Endothelial cell of umbilical vein (primary cell): ENCODE data around the gene RDM1. TPM values are rescaled to one million over a fixed set of nuclear protein-coding genes. Genes with fewer than 3 reads are reported as not detected.

Experiments used
- BruUV-seq: library from RNA; stranded (reverse); fragments of 400-500 nt; replicated peaks from 2 replicates; lab custom pipeline; 2021; lab: Mats Ljungman, UMichigan
- CTCF ChIA-PET: fragments of 300-600, 350-600 bp; sonication (Branson Sonifier 250); formaldehyde crosslinking; loops from one replicate; lab custom pipeline; 2021; ENCODE audit warnings: antibody characterized with exemption, inconsistent platforms; lab: Charles Lee
- POLR2A ChIA-PET: fragments of 300-600, 350-600 bp; sonication (Branson Sonifier 250); formaldehyde crosslinking; loops from one replicate; lab custom pipeline; 2021; ENCODE audit warnings: antibody characterized with exemption, inconsistent platforms; lab: Charles Lee
- DNase-seq: peaks from one replicate; pipeline ENCODE4 v3.0.0-alpha.2; 2011; ENCODE audit warnings: low read depth, low spot score
- FAIRE-seq: peaks from 2 replicates; lab custom pipeline; 2011; peaks lifted over from hg19 to GRCh38; lab: Jason Lieb, UNC
- H2AFZ ChIP-seq: 2 replicates; pipeline ENCODE4 v1.6.0; 2012; ENCODE audit warnings: low read depth, low read length, control low read depth, inconsistent platforms
- H3K27ac ChIP-seq: 2 replicates; pipeline ENCODE4 v1.5.1; 2011; ENCODE audit warnings: low read depth, mild to moderate bottlenecking, control low read depth, low read length, moderate library complexity; ENCODE audit not compliant: insufficient read depth
- H3K27me3 ChIP-seq, 2 experiments: 2 replicates each; pipeline versions ENCODE4 v1.6.0 to v1.6.1; 2011; ENCODE audit warnings: low read length in 2 of 2, mixed read lengths in 1 of 2; ENCODE audit not compliant: control insufficient read depth in 2 of 2, insufficient read depth in 2 of 2
- H3K36me3 ChIP-seq, 2 experiments: 2 replicates in 1 of 2; 3 replicates in 1 of 2; pipeline ENCODE4 v1.5.1; 2011; ENCODE audit warnings: low read length in 2 of 2, mild to moderate bottlenecking in 1 of 2, moderate library complexity in 1 of 2; ENCODE audit not compliant: control insufficient read depth in 2 of 2, insufficient read depth in 2 of 2; ENCODE audit errors: extremely low read depth in 1 of 2
- H3K4me1 ChIP-seq: 3 replicates; pipeline ENCODE4 v1.5.1; 2011; ENCODE audit warnings: mild to moderate bottlenecking, low read length; ENCODE audit not compliant: control insufficient read depth, insufficient read depth; ENCODE audit errors: extremely low read depth
- H3K4me2 ChIP-seq: 2 replicates; pipeline ENCODE4 v1.6.1; 2011; ENCODE audit warnings: low read length, control low read depth, mixed read lengths; ENCODE audit not compliant: insufficient read depth
- H3K4me3 ChIP-seq, 3 experiments: fragments of 200-600 bp in 1 of 3; sonication (generic), shearing (Covaris generic) in 1 of 3; replicated peaks in 1 of 3; 2 replicates each; pipeline ENCODE4 v1.5.1; 2011 to 2016; ENCODE audit warnings: control low read depth in 3 of 3, low read length in 3 of 3, mild to moderate bottlenecking in 2 of 3, inconsistent platforms in 1 of 3, low read depth in 1 of 3, moderate library complexity in 1 of 3; ENCODE audit not compliant: insufficient read depth in 1 of 3
- H3K79me2 ChIP-seq: 2 replicates; pipeline ENCODE4 v1.6.0; 2012; ENCODE audit warnings: low read length, inconsistent platforms; ENCODE audit not compliant: control insufficient read depth, insufficient read depth
- H3K9ac ChIP-seq: replicated peaks from 2 replicates; pipeline ENCODE3; 2011; ENCODE audit warnings: low read length, control low read depth; ENCODE audit not compliant: insufficient read depth; ENCODE audit errors: extremely low read depth
- H3K9me1 ChIP-seq: replicated peaks from 3 replicates; pipeline ENCODE4 v1.6.0; 2011; ENCODE audit warnings: mild to moderate bottlenecking, low read length; ENCODE audit not compliant: control insufficient read depth, insufficient read depth; ENCODE audit errors: extremely low read depth
- H3K9me3 ChIP-seq: replicated peaks from 2 replicates; pipeline ENCODE4 v1.5.1; 2012; ENCODE audit warnings: low read length, inconsistent platforms; ENCODE audit not compliant: control insufficient read depth, insufficient read depth
- H4K20me1 ChIP-seq: replicated peaks from 2 replicates; pipeline ENCODE3; 2011; ENCODE audit warnings: mild to moderate bottlenecking, low read length; ENCODE audit not compliant: control insufficient read depth, insufficient read depth; ENCODE audit errors: extremely low read depth
- EZH2 ChIP-seq: IDR thresholded peaks from 2 replicates; pipeline ENCODE4 v1.6.1; 2012; ENCODE audit warnings: borderline replicate concordance, low read depth, mild to moderate bottlenecking, moderate library complexity, low read length, inconsistent platforms; ENCODE audit not compliant: severe bottlenecking
- FOS ChIP-seq: IDR thresholded peaks from 2 replicates; pipeline ENCODE4 v1.6.1; 2011; ENCODE audit warnings: mild to moderate bottlenecking, low read length, moderate library complexity, borderline replicate concordance; ENCODE audit not compliant: insufficient read depth
- GATA2 ChIP-seq: IDR thresholded peaks from 2 replicates; pipeline ENCODE4 v1.7.0; 2011; ENCODE audit warnings: low read depth, mild to moderate bottlenecking, moderate library complexity, mixed read lengths, low read length; ENCODE audit not compliant: insufficient read length, insufficient read depth
- JUN ChIP-seq: IDR thresholded peaks from 2 replicates; pipeline ENCODE4 v1.6.1; 2011; ENCODE audit warnings: borderline replicate concordance, low read depth; ENCODE audit not compliant: insufficient read length, insufficient read depth
- MYC ChIP-seq: IDR thresholded peaks from one replicate; pipeline ENCODE4 v1.6.1; 2011; ENCODE audit warnings: mild to moderate bottlenecking, low read depth, low read length
- POLR2A ChIP-seq: IDR thresholded peaks from 2 replicates; pipeline ENCODE4 v1.6.1; 2012; ENCODE audit warnings: low read depth, mild to moderate bottlenecking, control low read depth, low read length
- POLR2AphosphoS5 ChIP-seq: IDR thresholded peaks from 2 replicates; pipeline ENCODE4 v1.6.1; 2012; ENCODE audit warnings: low read depth, mild to moderate bottlenecking, control low read depth, low read length, moderate library complexity; ENCODE audit not compliant: insufficient read depth
- dilution Hi-C: fragments of 300-500 bp; cut with MboI; formaldehyde crosslinking; loops from one replicate; pipeline ENCODE4 v1.15.0; 2019; ENCODE audit warnings: low sequenced_read_pairs; ENCODE audit not compliant: extremely low pct_ligation_motif_present
- intact Hi-C: fragments of 100-400 bp; cut with micrococcal nuclease; formaldehyde crosslinking; loops from one replicate; pipeline ENCODE4 v1.10.0; 2022
- polyA plus RNA-seq, 4 experiments: library from polyadenylated mRNA; depleted of rRNA in 3 of 4; stranded (reverse) in 3 of 4; unstranded in 1 of 4; fragments of >200 nt; gene quantifications; 2 replicates each; pipeline versions ENCODE4 v1.2.1 to v1.2.3, GENCODE V29; 2011 to 2012; ENCODE audit warnings: missing spikeins in 1 of 4
- total RNA-seq: library from RNA; stranded (reverse); gene quantifications from 2 replicates; pipeline ENCODE4 v1.2.3, GENCODE V29; 2021
- TF ChIP-seq, protein P1 (sequence below): IDR thresholded peaks from 2 replicates; pipeline ENCODE4 v1.6.1; 2011; ENCODE audit not compliant: insufficient read depth, insufficient read length
- TF ChIP-seq, protein P2 (sequence below), 2 donors: IDR thresholded peaks; 1 replicate in 1 of 2; 2 replicates in 1 of 2; pipeline ENCODE4 v1.5.1; 2011; ENCODE audit warnings: low read length in 2 of 2, mild to moderate bottlenecking in 2 of 2, moderate library complexity in 2 of 2, control low read depth in 1 of 2, inconsistent platforms in 1 of 2, low read depth in 1 of 2; ENCODE audit not compliant: insufficient read depth in 1 of 2; ENCODE audit errors: extremely low read depth in 1 of 2

RDM1 gene
- total and polyA plus RNA-seq, 2 donors (not counting 3 experiments of a cell fraction or from before 2014, with no cell fraction given): 0.12 to 0.46 TPM

DNA sequence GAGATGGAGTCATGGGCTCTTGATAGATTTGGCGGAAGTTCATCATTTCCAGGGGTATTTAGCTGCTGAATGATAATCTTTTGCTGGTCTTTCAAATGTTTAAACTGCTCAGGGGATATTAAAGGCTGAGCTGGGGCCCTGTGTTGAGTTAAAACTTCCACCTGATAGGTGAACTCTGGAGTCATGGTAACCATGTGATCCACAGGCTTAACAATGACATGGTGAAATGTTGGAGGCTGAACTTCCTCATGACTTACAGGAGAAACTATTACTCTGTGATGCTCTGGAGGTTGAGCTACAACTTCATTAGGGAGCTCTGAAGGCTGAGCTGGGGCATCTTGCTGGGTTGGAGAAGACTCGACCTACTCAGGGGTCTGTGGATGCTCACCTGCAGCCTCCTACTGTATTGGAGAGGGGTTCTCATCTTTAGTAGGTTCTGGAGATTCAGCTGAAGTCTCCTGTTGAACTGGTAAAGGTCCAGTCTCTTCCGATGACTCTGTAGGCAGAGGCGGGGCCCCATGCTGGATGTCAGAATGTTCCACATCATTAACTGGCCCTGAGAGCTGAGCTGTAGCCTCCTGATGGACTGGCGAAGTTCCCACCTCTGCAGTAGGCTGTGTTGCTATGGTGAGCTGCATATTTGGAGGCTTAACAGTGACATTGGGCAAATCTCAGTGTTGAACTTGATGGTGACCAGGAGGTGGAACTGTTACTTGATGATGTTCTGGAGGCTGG, 24.2 kb downstream of the RDM1 start:
- BruUV-seq: no TSS peak
- no peaks in the 10 kb centered on the region for H3K79me2 ChIP-seq
- no peaks in the 10 kb centered on the region for H3K4me1 ChIP-seq
- ChIA-PET POLR2A (no interaction called here), CTCF (no interaction called here)
- H3K9ac ChIP-seq: no peak overlapping the region
- no peak overlapping the region for H2AFZ ChIP-seq
- TF ChIP-seq, protein P1, sequence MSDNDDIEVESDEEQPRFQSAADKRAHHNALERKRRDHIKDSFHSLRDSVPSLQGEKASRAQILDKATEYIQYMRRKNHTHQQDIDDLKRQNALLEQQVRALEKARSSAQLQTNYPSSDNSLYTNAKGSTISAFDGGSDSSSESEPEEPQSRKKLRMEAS: no peak
- no peak for TF ChIP-seq POLR2A
- TF ChIP-seq JUN: no peak
- no peak for TF ChIP-seq POLR2AphosphoS5
- TF ChIP-seq GATA2: no peak
- no peak for TF ChIP-seq EZH2
- no peak for TF ChIP-seq FOS
- TF ChIP-seq MYC: no peak
- TF ChIP-seq, protein P2, sequence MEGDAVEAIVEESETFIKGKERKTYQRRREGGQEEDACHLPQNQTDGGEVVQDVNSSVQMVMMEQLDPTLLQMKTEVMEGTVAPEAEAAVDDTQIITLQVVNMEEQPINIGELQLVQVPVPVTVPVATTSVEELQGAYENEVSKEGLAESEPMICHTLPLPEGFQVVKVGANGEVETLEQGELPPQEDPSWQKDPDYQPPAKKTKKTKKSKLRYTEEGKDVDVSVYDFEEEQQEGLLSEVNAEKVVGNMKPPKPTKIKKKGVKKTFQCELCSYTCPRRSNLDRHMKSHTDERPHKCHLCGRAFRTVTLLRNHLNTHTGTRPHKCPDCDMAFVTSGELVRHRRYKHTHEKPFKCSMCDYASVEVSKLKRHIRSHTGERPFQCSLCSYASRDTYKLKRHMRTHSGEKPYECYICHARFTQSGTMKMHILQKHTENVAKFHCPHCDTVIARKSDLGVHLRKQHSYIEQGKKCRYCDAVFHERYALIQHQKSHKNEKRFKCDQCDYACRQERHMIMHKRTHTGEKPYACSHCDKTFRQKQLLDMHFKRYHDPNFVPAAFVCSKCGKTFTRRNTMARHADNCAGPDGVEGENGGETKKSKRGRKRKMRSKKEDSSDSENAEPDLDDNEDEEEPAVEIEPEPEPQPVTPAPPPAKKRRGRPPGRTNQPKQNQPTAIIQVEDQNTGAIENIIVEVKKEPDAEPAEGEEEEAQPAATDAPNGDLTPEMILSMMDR (IDR thresholded peaks at IDR 0.05; ENCODE audit: extremely low read depth in 1 of 2, insufficient read depth in 1 of 2, low read depth in 1 of 2, low read length in 2 of 2): no peak
- no peaks in the 10 kb centered on the region for H3K9me1 ChIP-seq
- FAIRE-seq (no peak), DNase-seq (no peak)
- dilution Hi-C loops: no loop called here
- H3K9me3 ChIP-seq: no peaks in the 10 kb centered on the region
- no peak overlapping the region for H3K4me3 ChIP-seq
- no peak overlapping the region for H3K4me2 ChIP-seq
- H3K36me3 ChIP-seq: no peaks in the 10 kb centered on the region
- no peaks in the 10 kb centered on the region for H4K20me1 ChIP-seq
- H3K27me3 ChIP-seq: no peaks in the 10 kb centered on the region
- no peak overlapping the region for H3K27ac ChIP-seq
- intact Hi-C loops: no loop called here
